Neural crest cell (in vitro differentiated cells): ENCODE data around the gene OTUD1. TPM values are rescaled to one million over a fixed set of nuclear protein-coding genes. Genes with fewer than 3 reads are reported as not detected.

ENCODE experiments used
- DNase-seq: peaks from one replicate; pipeline ENCODE4 v3.0.0; 2021; ENCODE audit warnings: low read depth, mixed read lengths, low spot score
- H3K27ac Mint-ChIP-seq: one replicate; pipeline ENCODE4 v1.8.0; 2021; ENCODE audit warnings: mild to moderate bottlenecking, mixed read lengths; ENCODE audit not compliant: unreplicated experiment
- H3K27me3 Mint-ChIP-seq: 2 replicates; pipeline ENCODE4 v1.8.0; 2021; ENCODE audit warnings: low read depth, mild to moderate bottlenecking, mixed read lengths
- H3K36me3 Mint-ChIP-seq: 2 replicates; pipeline ENCODE4 v1.8.0; 2021; ENCODE audit warnings: low read depth, mild to moderate bottlenecking, mixed read lengths
- H3K4me1 Mint-ChIP-seq: 2 replicates; pipeline ENCODE4 v1.8.0; 2021; ENCODE audit warnings: mixed read lengths
- H3K4me3 Mint-ChIP-seq: one replicate; pipeline ENCODE4 v1.8.0; 2021; ENCODE audit warnings: mild to moderate bottlenecking, mixed read lengths
- H3K9me3 Mint-ChIP-seq: 2 replicates; pipeline ENCODE4 v1.8.0; 2021; ENCODE audit warnings: mixed read lengths
- CTCF ChIP-seq: fragments of 200-600 bp; sonication (generic); conservative IDR thresholded peaks from 2 replicates; pipeline ENCODE4 v1.5.0; 2021; ENCODE audit warnings: antibody characterized with exemption, mild to moderate bottlenecking
- microRNA-seq: library from miRNA; unstranded; fragments of <30 nt; microRNA quantifications from one replicate; pipeline ENCODE4, GENCODE V29; 2020
- total RNA-seq: library from RNA; stranded (reverse); gene quantifications from 2 replicates; pipeline ENCODE4 v1.2.1, GENCODE V29; 2021

The OTUD1 gene
- total RNA-seq, 1 donor from 2014 or later = 3.3 TPM

DNA sequence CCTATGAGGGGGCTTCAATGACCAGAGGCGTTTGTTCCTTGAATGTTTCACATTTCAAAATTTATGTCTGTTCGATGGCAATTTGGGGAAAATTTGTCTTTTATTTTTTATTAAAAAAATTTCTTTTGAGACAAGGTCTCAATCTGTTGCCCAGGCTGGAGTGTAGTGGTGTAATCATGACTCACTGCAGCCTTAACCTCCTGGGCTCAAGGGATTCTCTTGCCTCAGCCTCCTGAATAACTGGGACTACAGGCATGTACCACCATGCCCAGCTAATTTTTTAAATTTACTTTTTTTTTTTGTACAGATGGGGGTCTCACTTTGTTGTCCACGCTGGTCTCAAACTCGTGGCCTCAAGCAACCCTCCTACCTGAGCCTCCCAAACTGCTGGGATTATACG is 39.7 kb downstream of the OTUD1 start:
- no peak overlapping the region for H3K4me3 Mint-ChIP-seq
- no peaks in the 10 kb centered on the region for H3K36me3 Mint-ChIP-seq
- H3K27me3 Mint-ChIP-seq = peaks cover 12% of the 10 kb centered on the region
- no peaks in the 10 kb centered on the region for H3K9me3 Mint-ChIP-seq
- H3K27ac Mint-ChIP-seq = no peak overlapping the region
- no peaks in the 10 kb centered on the region for H3K4me1 Mint-ChIP-seq
- no peak for TF ChIP-seq CTCF
- DNase-seq = no peak

DNA sequence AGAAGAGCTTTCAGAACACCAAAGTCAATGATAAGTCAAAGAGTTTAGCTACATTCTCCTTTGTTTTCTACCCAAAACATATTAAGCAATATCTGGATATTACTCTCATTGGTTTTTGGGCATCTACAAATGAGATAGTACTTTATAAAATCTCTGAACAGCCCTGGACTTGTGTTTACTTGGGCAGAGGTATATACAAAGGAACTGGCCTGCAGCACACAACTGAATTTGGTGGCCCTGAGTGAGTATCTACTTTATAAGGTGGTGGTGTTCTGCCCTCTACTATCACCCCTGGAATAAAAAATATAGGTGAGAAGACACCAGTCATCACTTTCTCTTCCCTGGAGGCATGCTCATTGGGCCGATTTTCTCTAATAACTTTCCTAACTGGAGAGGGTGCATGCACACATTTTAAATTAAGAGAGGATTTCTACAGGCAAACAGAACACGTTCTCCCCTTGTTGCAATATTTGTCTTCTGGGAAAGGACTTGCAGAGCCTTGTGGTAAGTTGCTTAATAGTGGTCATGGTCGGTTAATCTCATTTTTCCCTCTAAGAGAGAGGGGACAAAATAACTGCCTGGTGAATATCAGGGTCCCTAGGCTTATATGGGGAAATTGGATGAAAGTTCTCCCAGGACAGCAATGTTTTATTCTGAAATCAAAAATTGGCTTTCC is 41.1 kb downstream of the OTUD1 start:
- H3K27ac Mint-ChIP-seq = no peak overlapping the region
- peaks cover 10% of the 10 kb centered on the region for H3K27me3 Mint-ChIP-seq
- no peaks in the 10 kb centered on the region for H3K9me3 Mint-ChIP-seq

DNA sequence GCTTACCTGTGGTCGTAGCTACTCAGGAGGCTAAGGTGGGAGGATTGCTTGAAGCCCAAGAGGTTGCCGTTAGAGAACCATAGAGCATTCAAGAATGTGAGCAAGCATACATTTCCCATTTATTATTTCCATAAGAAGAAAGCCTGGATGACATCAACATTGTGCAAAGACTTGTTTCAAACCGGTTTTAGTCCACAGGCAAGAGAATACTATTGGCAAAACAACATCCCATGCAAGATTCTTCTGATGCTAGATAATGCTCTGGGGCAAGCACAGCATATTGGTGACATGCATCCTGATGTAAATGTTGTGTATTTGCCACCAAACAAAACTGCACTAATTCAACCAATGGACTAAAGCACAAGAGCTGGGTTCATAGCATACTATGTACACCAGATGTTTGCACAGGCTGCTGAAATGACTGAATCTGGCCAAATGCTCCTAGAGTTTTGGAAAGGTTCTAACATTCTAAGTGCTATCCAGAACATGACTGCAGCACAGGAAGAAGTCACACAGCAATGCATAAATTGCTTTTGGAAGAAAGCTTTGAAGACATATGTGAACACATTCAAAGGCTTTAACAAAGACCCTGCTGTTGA is 42.6 kb downstream of the OTUD1 start:
- Mint-ChIP-seq H3K27me3 (peaks cover 10% of the 10 kb centered on the region), H3K9me3 (no peaks in the 10 kb centered on the region), H3K27ac (no peak overlapping the region), H3K36me3 (no peaks in the 10 kb centered on the region), H3K4me3 (no peak overlapping the region), H3K4me1 (no peaks in the 10 kb centered on the region)
- DNase-seq = no peak
- TF ChIP-seq CTCF = no peak

More for the DNA sequence above, 41.1 kb downstream of the OTUD1 start:
- Mint-ChIP-seq H3K4me1 (no peaks in the 10 kb centered on the region), H3K4me3 (no peak overlapping the region), H3K36me3 (no peaks in the 10 kb centered on the region)
- no peak for DNase-seq
- no peak for TF ChIP-seq CTCF

DNA sequence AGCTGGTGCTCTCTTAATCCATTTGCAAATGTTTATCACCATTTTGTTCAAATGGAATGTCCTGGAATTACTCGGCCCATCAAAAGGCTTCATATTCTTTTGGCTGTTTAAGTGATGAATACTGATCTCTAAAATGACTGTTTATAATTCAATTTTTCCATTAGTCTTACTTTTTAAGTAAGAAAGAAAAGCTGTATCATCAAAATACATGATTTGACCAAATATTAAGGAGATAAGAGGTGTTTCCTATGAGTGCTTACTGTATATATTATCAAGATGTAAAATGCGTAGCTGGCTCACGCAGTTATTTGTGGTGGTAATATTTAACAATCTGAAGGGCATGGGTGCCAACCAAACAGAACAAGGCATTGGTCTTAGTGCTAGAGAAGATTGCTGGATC is 51.2 kb downstream of the OTUD1 start:
- Mint-ChIP-seq H3K27me3 (peaks cover 7% of the 10 kb centered on the region), H3K36me3 (no peaks in the 10 kb centered on the region), H3K27ac (no peak overlapping the region), H3K4me3 (no peak overlapping the region), H3K4me1 (no peaks in the 10 kb centered on the region), H3K9me3 (peaks cover 2% of the 10 kb centered on the region)
- no peak for DNase-seq
- no peak for TF ChIP-seq CTCF

Small RNA genes lying within 50 kb of the gene (microRNA-seq; reads per million reads assigned to microRNA genes)
- gene MIR1254-2 = not detected

Other genes starting within 250 kb of the OTUD1 start
- gene PTF1A, start 246.8 kb upstream of the OTUD1 start, total RNA-seq = 0.16 TPM in 1 of 2 replicates, not detected in the other
- gene C10orf67, start 94.3 kb upstream of the OTUD1 start, total RNA-seq = 0.18 and 0.33 TPM in 2 replicates